GM13976 (cell line): ENCODE data around the gene FAM20C.

Experiments used
- DNase-seq: peaks from one replicate; pipeline ENCODE4 v3.0.0; 2012; ENCODE audit warnings: low spot score
- CTCF ChIP-seq: IDR thresholded peaks from 2 replicates; pipeline ENCODE4 v1.5.1; 2012; ENCODE audit warnings: borderline replicate concordance, mild to moderate bottlenecking; ENCODE audit not compliant: insufficient read depth; ENCODE audit errors: extremely low read depth, missing control alignments, control extremely low read depth
- in situ Hi-C: fragments of 300-500 bp; cut with MboI; formaldehyde crosslinking; loops from one replicate; pipeline ENCODE4 v1.12.0; 2022; ENCODE audit warnings: low sequenced_read_pairs, mixed read lengths, inconsistent platforms; ENCODE audit not compliant: unreplicated experiment

Gene FAM20C

GRCh38 chr7:297611-298374 lies 105.4 kb downstream of the FAM20C start:
- no peak for TF ChIP-seq CTCF
- in situ Hi-C loops = no loop called here
- DNase-seq = no peak

- DNase-seq = no peak
- in situ Hi-C loops = no loop called here
- no peak for TF ChIP-seq CTCF
These were observed 106.0 kb downstream of the FAM20C start for GRCh38 chr7:298375-298702.

GRCh38 chr7:298743-299142 lies 106.4 kb downstream of the FAM20C start:
- DNase-seq = no peak
- in situ Hi-C loops = no loop called here
- TF ChIP-seq CTCF = no peak

GRCh38 chr7:299169-299568 lies 106.8 kb downstream of the FAM20C start:
- DNase-seq = no peak
- in situ Hi-C loops = no loop called here
- no peak for TF ChIP-seq CTCF

- no peak for TF ChIP-seq CTCF
- in situ Hi-C loops = no loop called here
- DNase-seq = no peak
These were observed 107.3 kb downstream of the FAM20C start for GRCh38 chr7:299628-300027.

- TF ChIP-seq CTCF = no peak
- in situ Hi-C loops = no loop called here
These were observed 107.7 kb downstream of the FAM20C start for GRCh38 chr7:300048-300447.

More at GRCh38 chr7:300048-300447, 107.7 kb downstream of the FAM20C start:
- DNase-seq = no peak
